GM21786 (cell line): ENCODE results near the gene TMEM87A.

Experiments
- ATAC-seq: cut with Tn5 transposase; IDR thresholded peaks from one replicate; pipeline ENCODE4 v1.9.1; 2021; ENCODE audit not compliant: unreplicated experiment

Gene TMEM87A

DNA sequence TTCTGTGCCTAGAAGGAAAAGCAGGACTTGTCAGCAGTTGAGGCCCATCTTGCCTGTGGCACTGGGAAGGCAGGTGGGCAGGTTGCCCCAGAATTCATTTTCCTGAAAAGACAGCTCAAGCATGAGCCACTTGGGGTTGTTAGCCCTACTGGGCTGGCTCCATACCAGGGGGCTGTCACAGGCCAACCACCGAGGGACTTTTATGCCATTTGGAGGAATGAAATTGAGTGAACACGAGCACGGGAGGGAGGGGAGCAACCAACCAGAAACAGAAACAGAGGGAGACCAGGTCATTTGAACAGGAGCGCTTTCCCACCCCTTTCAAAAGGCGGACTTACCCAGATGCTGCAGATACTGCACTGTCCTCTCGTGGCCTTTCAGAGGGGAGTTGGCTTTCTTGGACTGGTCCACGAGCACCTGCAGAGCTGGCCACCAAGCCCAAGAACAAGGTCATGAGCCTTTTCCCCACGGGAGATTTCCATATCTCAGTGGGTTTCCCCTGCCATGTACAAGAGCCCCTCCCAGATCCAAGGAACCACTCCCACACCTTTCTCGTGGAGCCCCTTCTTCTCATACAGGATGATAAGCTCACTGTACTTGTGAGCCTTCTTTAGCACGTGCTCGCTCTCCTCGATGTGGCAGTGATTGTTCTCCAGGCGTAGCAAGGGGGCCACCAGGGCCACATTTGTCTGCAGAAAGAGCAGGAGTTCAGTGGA lies 106.8 kb downstream of the TMEM87A start:
- ATAC-seq = no peak

DNA sequence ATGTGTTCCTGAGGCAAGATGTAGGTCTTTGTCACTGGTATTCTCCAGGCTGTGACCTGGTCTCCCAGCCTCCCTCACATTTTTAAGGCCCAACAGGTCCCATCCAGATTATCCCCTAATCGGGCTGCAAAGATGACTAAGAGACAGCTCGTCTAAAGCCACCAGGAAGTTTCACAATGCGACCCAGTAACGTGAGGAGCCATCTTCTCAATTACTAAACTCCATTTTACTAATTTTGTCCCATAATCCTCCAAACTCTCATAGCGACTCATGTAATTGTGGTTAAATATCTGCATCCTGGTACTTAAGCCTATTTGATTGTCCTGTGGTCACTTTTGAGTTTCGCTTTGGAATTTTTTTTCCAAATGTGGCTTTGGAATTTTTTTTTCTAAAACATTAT lies 108.1 kb downstream of the TMEM87A start:
- ATAC-seq = no peak

DNA sequence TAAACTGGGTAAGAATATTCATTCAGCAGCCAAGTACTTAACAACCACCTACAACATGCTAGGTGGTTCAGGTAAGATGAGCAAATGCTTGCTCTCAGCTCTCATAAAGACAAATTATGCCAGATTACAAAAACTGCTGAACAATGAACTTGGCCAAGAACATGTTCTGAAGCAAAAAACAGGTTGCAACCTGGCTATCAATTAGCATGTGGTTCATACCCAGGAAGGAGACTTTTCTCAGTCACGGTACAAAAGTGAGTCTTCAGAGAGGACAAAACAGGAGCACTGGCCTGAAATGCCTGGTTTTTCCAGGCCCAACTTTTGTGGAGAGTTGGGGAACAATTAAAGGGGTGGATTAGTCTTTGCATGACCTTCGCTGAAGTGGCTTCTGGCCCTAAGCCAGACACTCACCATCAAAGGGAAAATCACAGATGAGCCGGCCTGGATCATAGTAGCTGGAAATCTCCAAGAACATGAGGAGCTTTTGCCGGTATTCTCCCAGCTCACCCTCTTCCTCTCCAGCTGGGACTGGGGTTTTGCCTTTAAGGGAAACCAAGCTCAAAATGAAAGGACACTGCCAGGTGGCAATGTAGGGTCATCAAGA lies 109.2 kb downstream of the TMEM87A start:
- no peak for ATAC-seq

DNA sequence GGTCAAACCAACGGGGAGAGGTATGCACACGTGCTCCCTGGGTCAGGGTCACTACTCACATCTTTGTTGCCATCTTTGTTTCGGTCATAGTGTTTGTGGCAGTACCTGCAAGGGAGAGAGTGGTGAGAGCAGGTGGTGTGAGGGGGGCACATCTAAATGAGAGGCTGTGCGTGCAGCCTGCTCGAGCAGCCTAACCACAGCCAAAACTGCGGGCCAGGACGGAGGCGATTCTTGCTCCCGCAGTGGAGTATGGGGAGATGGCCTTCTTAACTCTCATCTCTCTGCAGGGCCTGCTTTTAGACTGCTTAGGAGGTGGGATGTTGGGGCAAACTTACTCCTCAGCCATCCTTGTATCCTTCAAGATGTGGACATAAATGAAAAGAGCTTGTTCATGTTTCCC lies 109.9 kb downstream of the TMEM87A start:
- no peak for ATAC-seq
